Keratinocyte (primary cell): Measurements from ENCODE around the gene CKAP4. TPM values are rescaled to one million over a fixed set of nuclear protein-coding genes. Genes with fewer than 3 reads are reported as not detected.

Experiments
- DNase-seq: peaks from one replicate; pipeline ENCODE4 v3.0.0-alpha.2; 2011; ENCODE audit warnings: low read depth, missing footprints, low spot score
- FAIRE-seq: peaks from 2 replicates; lab custom pipeline; 2011; peaks lifted over from hg19 to GRCh38; lab: Jason Lieb, UNC
- H2AFZ ChIP-seq: 2 replicates; pipeline ENCODE4 v1.6.0; 2012; ENCODE audit warnings: low read length, control low read depth, inconsistent platforms; ENCODE audit not compliant: control insufficient read depth
- H3K27ac ChIP-seq: 2 replicates; pipeline ENCODE4 v1.5.1; 2011; ENCODE audit warnings: low read length; ENCODE audit not compliant: control insufficient read depth, insufficient read depth
- H3K27me3 ChIP-seq: 3 replicates; pipeline ENCODE4 v1.6.0; 2011; ENCODE audit warnings: low read length; ENCODE audit not compliant: control insufficient read depth, insufficient read depth; ENCODE audit errors: extremely low read depth
- H3K36me3 ChIP-seq, 2 experiments: 2 replicates in 1 of 2; 3 replicates in 1 of 2; pipeline ENCODE4 v1.5.1; 2011; ENCODE audit warnings: low read length in 2 of 2, mild to moderate bottlenecking in 1 of 2; ENCODE audit not compliant: control insufficient read depth in 2 of 2, insufficient read depth in 2 of 2; ENCODE audit errors: extremely low read depth in 1 of 2
- H3K4me1 ChIP-seq: 3 replicates; pipeline ENCODE4 v1.5.1; 2011; ENCODE audit warnings: low read length; ENCODE audit not compliant: control insufficient read depth, insufficient read depth; ENCODE audit errors: extremely low read depth
- H3K4me2 ChIP-seq: 3 replicates; pipeline ENCODE4 v1.6.0; 2011; ENCODE audit warnings: low read depth, low read length; ENCODE audit not compliant: control insufficient read depth, insufficient read depth; ENCODE audit errors: extremely low read depth
- H3K4me3 ChIP-seq, 3 experiments: fragments of 200-600 bp in 1 of 3; sonication (generic) in 1 of 3; 2 replicates in 2 of 3; 3 replicates in 1 of 3; pipeline ENCODE4 v1.5.1; 2011 to 2016; ENCODE audit warnings: low read length in 3 of 3, mild to moderate bottlenecking in 3 of 3, control low read depth in 2 of 3, inconsistent platforms in 1 of 3, low read depth in 1 of 3, mixed read lengths in 1 of 3, mixed run types in 1 of 3, moderate library complexity in 1 of 3; ENCODE audit not compliant: control insufficient read depth in 2 of 3, insufficient read depth in 2 of 3; ENCODE audit errors: extremely low read depth in 1 of 3
- H3K79me2 ChIP-seq: 2 replicates; pipeline ENCODE4 v1.6.0; 2012; ENCODE audit warnings: low read length; ENCODE audit not compliant: control insufficient read depth, insufficient read depth
- H3K9ac ChIP-seq: 3 replicates; pipeline ENCODE4 v1.6.0; 2011; ENCODE audit warnings: low read length; ENCODE audit not compliant: control insufficient read depth, insufficient read depth; ENCODE audit errors: extremely low read depth
- H3K9me1 ChIP-seq: 3 replicates; pipeline ENCODE4 v1.6.0; 2011; ENCODE audit warnings: low read length; ENCODE audit not compliant: control insufficient read depth, insufficient read depth; ENCODE audit errors: extremely low read depth
- H3K9me3 ChIP-seq: 2 replicates; pipeline ENCODE4 v1.5.1; 2012; ENCODE audit warnings: low read depth, low read length; ENCODE audit not compliant: control insufficient read depth
- H4K20me1 ChIP-seq: 3 replicates; pipeline ENCODE4 v1.6.0; 2011; ENCODE audit warnings: low read length; ENCODE audit not compliant: control insufficient read depth, insufficient read depth; ENCODE audit errors: extremely low read depth
- CTCF ChIP-seq, 3 experiments: IDR thresholded peaks in 1 of 3; conservative IDR thresholded peaks in 1 of 3; optimal IDR thresholded peaks in 1 of 3; 2 replicates in 2 of 3; 3 replicates in 1 of 3; pipeline versions ENCODE3 to v1.5.1; 2011; ENCODE audit warnings: low read length in 3 of 3, mild to moderate bottlenecking in 3 of 3, moderate library complexity in 2 of 3, control low read depth in 1 of 3, inconsistent platforms in 1 of 3; ENCODE audit not compliant: insufficient read depth in 2 of 3; ENCODE audit errors: extremely low read depth in 1 of 3
- EZH2 ChIP-seq: IDR thresholded peaks from one replicate; pipeline ENCODE4 v1.6.1; 2012; ENCODE audit warnings: inconsistent platforms, mild to moderate bottlenecking, low read length, moderate library complexity
- dilution Hi-C: fragments of 300-500 bp; cut with MboI; formaldehyde crosslinking; loops from one replicate; pipeline ENCODE4 v1.7.0; 2020; ENCODE audit warnings: low sequenced_read_pairs; ENCODE audit not compliant: extremely low pct_ligation_motif_present
- polyA plus RNA-seq, 5 experiments: library from polyadenylated mRNA; depleted of rRNA in 3 of 5; stranded (reverse) in 3 of 5; stranded (forward) in 1 of 5; unstranded in 1 of 5; fragments of >200 nt; gene quantifications; 1 replicate in 1 of 5; 2 replicates in 3 of 5; 3 replicates in 1 of 5; pipeline versions ENCODE4 v1.2.1 to v1.2.3, GENCODE V29; 2011 to 2012; ENCODE audit warnings: missing spikeins in 2 of 5, low read depth in 1 of 5, low replicate concordance in 1 of 5

Gene CKAP4
- polyA plus RNA-seq, 1 donor (not counting 4 experiments of a cell fraction or from before 2014, with no cell fraction given), result 84.5 TPM

GRCh38 chr12:106245767-106246166 lies 2.1 kb downstream of the CKAP4 start:
- H2AFZ ChIP-seq, result peak overlapping the region; percentile 62
- DNase-seq, result no peak
- H3K27ac ChIP-seq, result peak overlapping the region; percentile 96
- H3K9me3 ChIP-seq, result no peaks in the 10 kb centered on the region
- TF ChIP-seq EZH2 (no peak), CTCF (optimal IDR thresholded peaks at IDR 0.05 in 1 of 3, IDR thresholded peaks at IDR 0.05 in 1 of 3, conservative IDR thresholded peaks at IDR 0.05 in 1 of 3; ENCODE audit: extremely low read depth in 1 of 3, insufficient read depth in 2 of 3, low read length in 3 of 3) (no peak)
- H3K9ac ChIP-seq, result peak overlapping the region; percentile 96
- dilution Hi-C loops, result no loop called here
- H3K4me2 ChIP-seq, result peak overlapping the region; percentile 86
- H3K9me1 ChIP-seq, result peaks cover 10% of the 10 kb centered on the region
- peaks cover 22% of the 10 kb centered on the region for H3K4me1 ChIP-seq
- peak; percentile 69 for FAIRE-seq
- peaks cover 13 to 16% of the 10 kb centered on the region in 2 experiments for H3K36me3 ChIP-seq
- H3K79me2 ChIP-seq, result peaks cover 44% of the 10 kb centered on the region
- peak overlapping the region; percentile 63 to 95 (median 86) for H3K4me3 ChIP-seq
- H4K20me1 ChIP-seq, result peaks cover 12% of the 10 kb centered on the region
- no peaks in the 10 kb centered on the region for H3K27me3 ChIP-seq

GRCh38 chr12:106243620-106244019 lies 4.2 kb downstream of the CKAP4 start:
- H2AFZ ChIP-seq, result no peak overlapping the region
- no peak overlapping the region for H3K4me3 ChIP-seq
- peaks cover 60% of the 10 kb centered on the region for H3K79me2 ChIP-seq
- no peak for FAIRE-seq
- H3K27ac ChIP-seq, result no peak overlapping the region
- peaks cover 12% of the 10 kb centered on the region for H4K20me1 ChIP-seq
- H3K36me3 ChIP-seq, result peaks cover 29 to 30% of the 10 kb centered on the region in 2 experiments
- no peak for DNase-seq
- peaks cover 9% of the 10 kb centered on the region for H3K9me1 ChIP-seq
- no peak overlapping the region for H3K4me2 ChIP-seq
- dilution Hi-C loops, result no loop called here
- no peak overlapping the region for H3K9ac ChIP-seq
- H3K27me3 ChIP-seq, result no peaks in the 10 kb centered on the region
- H3K9me3 ChIP-seq, result no peaks in the 10 kb centered on the region
- no peak for TF ChIP-seq EZH2
- TF ChIP-seq CTCF (optimal IDR thresholded peaks at IDR 0.05 in 1 of 3, IDR thresholded peaks at IDR 0.05 in 1 of 3, conservative IDR thresholded peaks at IDR 0.05 in 1 of 3; ENCODE audit: extremely low read depth in 1 of 3, insufficient read depth in 2 of 3, low read length in 3 of 3), result no peak
- H3K4me1 ChIP-seq, result peaks cover 16% of the 10 kb centered on the region
